HL-60 (cell line): ENCODE data around the gene PSMD11.
A peak's percentile ranks its signal among the peaks of the same experiment; 100 is the strongest.

Experiments used
- DNase-seq, 2 experiments: peaks; one replicate each; pipeline ENCODE4 v3.0.0-alpha.2; 2010 to 2020; ENCODE audit warnings: low read depth in 1 of 2, low spot score in 1 of 2
- H3K27ac ChIP-seq: fragments of 250-450 bp; sonication (Bioruptor Pico); replicated peaks from 2 replicates; pipeline ENCODE4 v1.5.1; 2020; ENCODE audit warnings: mild to moderate bottlenecking, moderate library complexity
- H3K27me3 ChIP-seq: fragments of 250-450 bp; sonication (Bioruptor Pico); 2 replicates; pipeline ENCODE4 v1.5.1; 2021; ENCODE audit warnings: mild to moderate bottlenecking, moderate library complexity; ENCODE audit not compliant: insufficient read depth, poor library complexity, severe bottlenecking
- H3K4me3 ChIP-seq: replicated peaks from 2 replicates; pipeline ENCODE4 v1.5.1; 2011; ENCODE audit warnings: mild to moderate bottlenecking, control low read depth, low read length; ENCODE audit not compliant: insufficient read depth
- CTCF ChIP-seq: IDR thresholded peaks from one replicate; pipeline ENCODE4 v1.5.1; 2011; ENCODE audit warnings: low read length, control low read depth, inconsistent platforms; ENCODE audit not compliant: insufficient read depth
- GABPA ChIP-seq: IDR thresholded peaks from 2 replicates; pipeline ENCODE4 v1.6.1; 2012; ENCODE audit warnings: low read depth
- POLR2AphosphoS5 ChIP-seq: IDR thresholded peaks from 2 replicates; pipeline ENCODE4 v1.6.1; 2012; ENCODE audit warnings: low read depth
- REST ChIP-seq: IDR thresholded peaks from 2 replicates; pipeline ENCODE4 v1.6.1; 2012; ENCODE audit warnings: low read depth; ENCODE audit not compliant: insufficient replicate concordance
- SPI1 ChIP-seq: IDR thresholded peaks from 2 replicates; pipeline ENCODE4 v1.6.1; 2012; ENCODE audit warnings: low read depth, mild to moderate bottlenecking, borderline replicate concordance

PSMD11 gene

GRCh38 chr17:32492648-32493289 lies 48.5 kb downstream of the PSMD11 start:
- peak in 1 of 2 experiments; percentile 58 for DNase-seq
- no peaks in the 10 kb centered on the region for H3K27me3 ChIP-seq
- TF ChIP-seq SPI1, result peak; percentile 82
- TF ChIP-seq POLR2AphosphoS5, result no peak
- TF ChIP-seq GABPA, result no peak
- TF ChIP-seq CTCF, result no peak
- no peak for TF ChIP-seq REST
- H3K4me3 ChIP-seq, result no peak overlapping the region
- peak overlapping the region; percentile 42 for H3K27ac ChIP-seq

- Histone ChIP-seq H3K27ac (no peak overlapping the region), H3K4me3 (no peak overlapping the region), H3K27me3 (no peaks in the 10 kb centered on the region)
- no peak for TF ChIP-seq POLR2AphosphoS5
- TF ChIP-seq REST, result no peak
- no peak for TF ChIP-seq GABPA
- TF ChIP-seq CTCF, result no peak
- TF ChIP-seq SPI1, result no peak
- no peak for DNase-seq
These were observed 49.3 kb downstream of the PSMD11 start for GRCh38 chr17:32493571-32493970.

- H3K27ac ChIP-seq, result peak overlapping the region; percentile 48
- no peaks in the 10 kb centered on the region for H3K27me3 ChIP-seq
- H3K4me3 ChIP-seq, result peak overlapping the region; percentile 45
- DNase-seq, result no peak
- TF ChIP-seq CTCF, result no peak
These were observed 49.7 kb downstream of the PSMD11 start for GRCh38 chr17:32493976-32494513.
